H9 (cell line): ENCODE results near the gene INTS12. TPM values are rescaled to one million over a fixed set of nuclear protein-coding genes. Genes with fewer than 3 reads are reported as not detected.

ENCODE experiments used
- DNase-seq: peaks from one replicate; pipeline ENCODE4 v3.0.0-alpha.2; 2017
- H2AFZ ChIP-seq: one replicate; pipeline ENCODE4 v1.6.1; 2013; ENCODE audit warnings: mild to moderate bottlenecking, low read length, control low read depth, moderate library complexity
- H2AK5ac ChIP-seq: 2 replicates; pipeline ENCODE4 v1.6.1; 2013; ENCODE audit warnings: low read length, control low read depth, mixed read lengths; ENCODE audit not compliant: insufficient read length
- H2BK120ac ChIP-seq: one replicate; pipeline ENCODE4 v1.6.1; 2013; ENCODE audit warnings: low read depth, mild to moderate bottlenecking, low read length, control low read depth, inconsistent platforms; ENCODE audit not compliant: poor library complexity, severe bottlenecking
- H2BK12ac ChIP-seq: 2 replicates; pipeline ENCODE4 v1.6.1; 2013; ENCODE audit warnings: low read length, control low read depth, mixed read lengths, low read depth; ENCODE audit not compliant: insufficient read length
- H2BK15ac ChIP-seq: 2 replicates; pipeline ENCODE4 v1.6.1; 2013; ENCODE audit warnings: low read depth, low read length, control low read depth
- H2BK20ac ChIP-seq: one replicate; pipeline ENCODE4 v1.6.1; 2013; ENCODE audit warnings: low read depth, mild to moderate bottlenecking, low read length, control low read depth, inconsistent platforms; ENCODE audit not compliant: poor library complexity, severe bottlenecking
- H2BK5ac ChIP-seq: 2 replicates; pipeline ENCODE4 v1.6.1; 2013; ENCODE audit warnings: low read length, control low read depth, mixed read lengths; ENCODE audit not compliant: insufficient read length
- H3K14ac ChIP-seq: 2 replicates; pipeline ENCODE4 v1.6.1; 2013; ENCODE audit warnings: low read length, control low read depth; ENCODE audit not compliant: insufficient read depth
- H3K18ac ChIP-seq: 2 replicates; pipeline ENCODE4 v1.6.1; 2013; ENCODE audit warnings: low read depth, mild to moderate bottlenecking, mixed read lengths, low read length, control low read depth; ENCODE audit not compliant: insufficient read length
- H3K23ac ChIP-seq: 2 replicates; pipeline ENCODE4 v1.6.1; 2013; ENCODE audit warnings: low read length, control low read depth, mixed read lengths, low read depth; ENCODE audit not compliant: insufficient read length
- H3K23me2 ChIP-seq: 2 replicates; pipeline ENCODE4 v1.6.1; 2013; ENCODE audit warnings: low read depth, mild to moderate bottlenecking, mixed read lengths, low read length, control low read depth; ENCODE audit not compliant: insufficient read length, poor library complexity, severe bottlenecking
- H3K27ac ChIP-seq: 2 replicates; pipeline ENCODE4 v1.5.1; 2013; ENCODE audit warnings: low read length, control low read depth, mixed read lengths, low read depth; ENCODE audit not compliant: insufficient read length
- H3K27me3 ChIP-seq: 2 replicates; pipeline ENCODE4 v1.6.1; 2013; ENCODE audit warnings: low read length, control low read depth, inconsistent platforms; ENCODE audit not compliant: insufficient read depth
- H3K4ac ChIP-seq: 2 replicates; pipeline ENCODE4 v1.6.1; 2013; ENCODE audit warnings: low read depth, mild to moderate bottlenecking, control low read depth, inconsistent platforms, low read length, moderate library complexity
- H3K4me1 ChIP-seq: 2 replicates; pipeline ENCODE4 v1.6.1; 2013; ENCODE audit warnings: low read length, control low read depth, inconsistent platforms; ENCODE audit not compliant: insufficient read depth
- H3K4me2 ChIP-seq: 2 replicates; pipeline ENCODE4 v1.6.1; 2013; ENCODE audit warnings: low read length, control low read depth, mixed read lengths; ENCODE audit not compliant: insufficient read length, insufficient read depth
- H3K56ac ChIP-seq: 2 replicates; pipeline ENCODE4 v1.6.1; 2013; ENCODE audit warnings: low read depth, mild to moderate bottlenecking, mixed read lengths, low read length, control low read depth; ENCODE audit not compliant: insufficient read length
- H3K79me1 ChIP-seq: 2 replicates; pipeline ENCODE4 v1.6.1; 2013; ENCODE audit warnings: low read depth, mild to moderate bottlenecking, moderate library complexity, low read length, control low read depth, inconsistent platforms; ENCODE audit not compliant: insufficient read depth, poor library complexity, severe bottlenecking
- H3K79me2 ChIP-seq: 2 replicates; pipeline ENCODE4 v1.6.1; 2013; ENCODE audit warnings: low read length, control low read depth, inconsistent platforms; ENCODE audit not compliant: insufficient read depth
- H3K9ac ChIP-seq: 2 replicates; pipeline ENCODE4 v1.6.1; 2013; ENCODE audit warnings: low read length, control low read depth, mixed read lengths; ENCODE audit not compliant: insufficient read length; ENCODE audit errors: extremely low read depth
- H3K9me3 ChIP-seq: one replicate; pipeline ENCODE4 v1.6.1; 2013; ENCODE audit warnings: low read depth, low read length, inconsistent platforms; ENCODE audit not compliant: control insufficient read depth
- H3T11ph ChIP-seq: one replicate; pipeline ENCODE4 v1.6.1; 2013; ENCODE audit warnings: mild to moderate bottlenecking, low read length, control low read depth, inconsistent platforms
- H4K20me1 ChIP-seq: one replicate; pipeline ENCODE4 v1.6.1; 2013; ENCODE audit not compliant: control insufficient read depth, insufficient read length, insufficient read depth
- H4K5ac ChIP-seq: 2 replicates; pipeline ENCODE4 v1.6.1; 2013; ENCODE audit warnings: low read depth, mild to moderate bottlenecking, mixed read lengths, low read length, control low read depth; ENCODE audit not compliant: insufficient read length
- H4K8ac ChIP-seq: replicated peaks from 2 replicates; pipeline ENCODE4 v1.6.1; 2013; ENCODE audit warnings: low read length, control low read depth, mixed read lengths, low read depth; ENCODE audit not compliant: insufficient read length
- H4K91ac ChIP-seq: 2 replicates; pipeline ENCODE4 v1.6.1; 2013; ENCODE audit warnings: low read depth, mild to moderate bottlenecking, moderate library complexity, mixed read lengths, low read length, control low read depth; ENCODE audit not compliant: insufficient read length
- H3K27ac Mint-ChIP-seq, 3 experiments: 2 replicates in 2 of 3; 3 replicates in 1 of 3; pipeline ENCODE4 v1.8.0; 2020 to 2021; ENCODE audit warnings: mixed read lengths in 3 of 3, mild to moderate bottlenecking in 1 of 3, moderate library complexity in 1 of 3
- H3K27me3 Mint-ChIP-seq: 2 replicates; pipeline ENCODE4 v1.8.0; 2021; ENCODE audit warnings: low read depth, mild to moderate bottlenecking, moderate library complexity, mixed read lengths
- H3K36me3 Mint-ChIP-seq, 3 experiments: 2 replicates in 2 of 3; 3 replicates in 1 of 3; pipeline ENCODE4 v1.8.0; 2020 to 2021; ENCODE audit warnings: low read depth in 3 of 3, mixed read lengths in 3 of 3; ENCODE audit not compliant: insufficient read depth in 1 of 3
- H3K4me1 Mint-ChIP-seq, 2 experiments: 2 replicates each; pipeline ENCODE4 v1.8.0; 2020; ENCODE audit warnings: mixed read lengths in 2 of 2
- H3K4me3 Mint-ChIP-seq, 2 experiments: 2 replicates in 1 of 2; 3 replicates in 1 of 2; pipeline ENCODE4 v1.8.0; 2020 to 2021; ENCODE audit warnings: mild to moderate bottlenecking in 2 of 2, mixed read lengths in 2 of 2, moderate library complexity in 1 of 2
- H3K9me3 Mint-ChIP-seq, 2 experiments: 2 replicates in 1 of 2; 3 replicates in 1 of 2; pipeline ENCODE4 v1.8.0; 2020; ENCODE audit warnings: mild to moderate bottlenecking in 2 of 2, mixed read lengths in 2 of 2, moderate library complexity in 1 of 2
- WGBS: extraction: QIAGEN DNeasy Blood & Tissue Kit; methylation state at CpG from one replicate; pipeline ENCODE4 v1.1.7; 2013; ENCODE audit warnings: missing lambda C conversion rate, low lambda C conversion rate, mixed read lengths; ENCODE audit not compliant: insufficient read length; ENCODE audit errors: extremely low coverage; 5-methylcytosine and 5-hydroxymethylcytosine counted together
- total RNA-seq: library from RNA; stranded (reverse); gene quantifications from 2 replicates; pipeline ENCODE4 v1.2.1, GENCODE V29; 2021
- TF ChIP-seq, protein P1 (sequence below): fragments of 200-600 bp; sonication (generic); conservative IDR thresholded peaks from 3 replicates; pipeline ENCODE4 v1.8.0; 2021; ENCODE audit warnings: antibody characterized with exemption, mild to moderate bottlenecking

The INTS12 gene
- total RNA-seq, 1 experiment from 2014 or later, result 15.6 TPM

- Histone ChIP-seq H3K79me1 (no peaks in the 10 kb centered on the region), H3K18ac (no peak overlapping the region), H2BK15ac (no peak overlapping the region), H3K23ac (no peak overlapping the region), H3K4me2 (no peak overlapping the region), H2BK120ac (no peak overlapping the region), H4K5ac (no peak overlapping the region), H3T11ph (no peak overlapping the region), H3K79me2 (no peaks in the 10 kb centered on the region), H3K14ac (no peak overlapping the region), H4K91ac (no peak overlapping the region), H3K9me3 (no peaks in the 10 kb centered on the region), H2AFZ (no peak overlapping the region), H4K8ac (no peak overlapping the region), H2BK5ac (no peak overlapping the region), H4K20me1 (no peaks in the 10 kb centered on the region), H3K9ac (no peak overlapping the region), H3K56ac (no peak overlapping the region), H2BK20ac (no peak overlapping the region), H3K4me1 (no peaks in the 10 kb centered on the region), H3K27me3 (no peaks in the 10 kb centered on the region), H3K23me2 (no peaks in the 10 kb centered on the region), H3K4ac (no peak overlapping the region), H2BK12ac (no peak overlapping the region), H3K27ac (no peak overlapping the region), H2AK5ac (no peak overlapping the region)
- no peaks in the 10 kb centered on the region for H3K36me3 Mint-ChIP-seq
- no peaks in the 10 kb centered on the region for H3K9me3 Mint-ChIP-seq
- DNase-seq, result no peak
- no CpG with 5 or more reads among the region's 4 CpGs for WGBS
- no peak overlapping the region for H3K4me3 Mint-ChIP-seq
- H3K27ac Mint-ChIP-seq, result no peak overlapping the region
- TF ChIP-seq, protein P1, sequence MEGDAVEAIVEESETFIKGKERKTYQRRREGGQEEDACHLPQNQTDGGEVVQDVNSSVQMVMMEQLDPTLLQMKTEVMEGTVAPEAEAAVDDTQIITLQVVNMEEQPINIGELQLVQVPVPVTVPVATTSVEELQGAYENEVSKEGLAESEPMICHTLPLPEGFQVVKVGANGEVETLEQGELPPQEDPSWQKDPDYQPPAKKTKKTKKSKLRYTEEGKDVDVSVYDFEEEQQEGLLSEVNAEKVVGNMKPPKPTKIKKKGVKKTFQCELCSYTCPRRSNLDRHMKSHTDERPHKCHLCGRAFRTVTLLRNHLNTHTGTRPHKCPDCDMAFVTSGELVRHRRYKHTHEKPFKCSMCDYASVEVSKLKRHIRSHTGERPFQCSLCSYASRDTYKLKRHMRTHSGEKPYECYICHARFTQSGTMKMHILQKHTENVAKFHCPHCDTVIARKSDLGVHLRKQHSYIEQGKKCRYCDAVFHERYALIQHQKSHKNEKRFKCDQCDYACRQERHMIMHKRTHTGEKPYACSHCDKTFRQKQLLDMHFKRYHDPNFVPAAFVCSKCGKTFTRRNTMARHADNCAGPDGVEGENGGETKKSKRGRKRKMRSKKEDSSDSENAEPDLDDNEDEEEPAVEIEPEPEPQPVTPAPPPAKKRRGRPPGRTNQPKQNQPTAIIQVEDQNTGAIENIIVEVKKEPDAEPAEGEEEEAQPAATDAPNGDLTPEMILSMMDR, result no peak
- H3K27me3 Mint-ChIP-seq, result peaks cover 23% of the 10 kb centered on the region
- no peaks in the 10 kb centered on the region for H3K4me1 Mint-ChIP-seq
Measured at GRCh38 chr4:105652286-105652888, 56.1 kb downstream of the INTS12 start.
